HEK293 (cell line): ENCODE results near the gene GALT.

Source experiments
- FEZF1 ChIP-seq: fragments of 450-650 bp; formaldehyde crosslinking; IDR thresholded peaks from 2 replicates; pipeline ENCODE4 v1.5.1; 2016; ENCODE audit warnings: missing biosample characterization, missing genetic modification characterization
- GLI2 ChIP-seq: fragments of 450-650 bp; formaldehyde crosslinking; IDR thresholded peaks from 2 replicates; pipeline ENCODE4; 2017; ENCODE audit warnings: missing biosample characterization, missing genetic modification characterization, low read depth, borderline replicate concordance
- HOXC10 ChIP-seq: sonication (generic); formaldehyde crosslinking; IDR thresholded peaks from 2 replicates; pipeline ENCODE4 v1.8.1; 2023; ENCODE audit warnings: mild to moderate bottlenecking, missing genetic modification reagents
- OVOL3 ChIP-seq: fragments of 450-650 bp; formaldehyde crosslinking; IDR thresholded peaks from 2 replicates; pipeline ENCODE4 v1.5.1; 2016; ENCODE audit warnings: missing biosample characterization, missing genetic modification characterization
- WT1 ChIP-seq: fragments of 450-650 bp; formaldehyde crosslinking; IDR thresholded peaks from 2 replicates; pipeline ENCODE4 v1.5.1; 2016; ENCODE audit warnings: missing biosample characterization, missing genetic modification characterization
- ZNF133 ChIP-seq: fragments of 450-650 bp; formaldehyde crosslinking; IDR thresholded peaks from 2 replicates; pipeline ENCODE4 v1.5.1; 2016; ENCODE audit warnings: missing biosample characterization, missing genetic modification characterization
- ZNF184 ChIP-seq: fragments of 450-650 bp; IDR thresholded peaks from 2 replicates; pipeline ENCODE4 v1.5.1; 2018; ENCODE audit warnings: missing biosample characterization, mild to moderate bottlenecking, missing genetic modification characterization
- ZNF223 ChIP-seq: fragments of 450-650 bp; formaldehyde crosslinking; IDR thresholded peaks from 2 replicates; pipeline ENCODE4 v1.5.1; 2016; ENCODE audit warnings: missing biosample characterization, missing genetic modification characterization
- ZNF324 ChIP-seq: fragments of 450-650 bp; formaldehyde crosslinking; IDR thresholded peaks from 2 replicates; pipeline ENCODE4 v1.5.1; 2016; ENCODE audit warnings: missing biosample characterization, missing genetic modification characterization
- ZNF341 ChIP-seq: fragments of 450-650 bp; formaldehyde crosslinking; IDR thresholded peaks from 2 replicates; pipeline ENCODE4; 2016; ENCODE audit warnings: low read depth, missing biosample characterization, missing genetic modification characterization
- ZNF350 ChIP-seq: fragments of 450-650 bp; formaldehyde crosslinking; IDR thresholded peaks from 2 replicates; pipeline ENCODE4 v1.5.0; 2017; ENCODE audit warnings: missing biosample characterization, mild to moderate bottlenecking, missing genetic modification characterization
- ZNF529 ChIP-seq: fragments of 450-650 bp; formaldehyde crosslinking; IDR thresholded peaks from 2 replicates; pipeline ENCODE4 v1.5.1; 2017; ENCODE audit warnings: missing genetic modification characterization, missing biosample characterization; ENCODE audit not compliant: insufficient replicate concordance
- ZNF600 ChIP-seq: fragments of 450-650 bp; formaldehyde crosslinking; IDR thresholded peaks from 2 replicates; pipeline ENCODE4 v1.5.1; 2016; ENCODE audit warnings: missing biosample characterization, missing genetic modification characterization
- ZNF621 ChIP-seq: fragments of 450-650 bp; formaldehyde crosslinking; IDR thresholded peaks from 2 replicates; pipeline ENCODE4 v1.5.1; 2017; ENCODE audit warnings: missing biosample characterization, missing genetic modification characterization
- ZNF623 ChIP-seq: fragments of 450-650 bp; formaldehyde crosslinking; IDR thresholded peaks from 2 replicates; pipeline ENCODE4 v1.5.1; 2016; ENCODE audit warnings: missing biosample characterization, missing genetic modification characterization
- ZNF747 ChIP-seq: fragments of 450-650 bp; formaldehyde crosslinking; IDR thresholded peaks from 2 replicates; pipeline ENCODE4 v1.5.1; 2016; ENCODE audit warnings: missing biosample characterization, missing genetic modification characterization
- TF ChIP-seq, protein P1 (sequence below): fragments of 450-650 bp; formaldehyde crosslinking; IDR thresholded peaks from 2 replicates; pipeline ENCODE4 v1.5.1; 2016; ENCODE audit warnings: missing biosample characterization, missing genetic modification characterization, borderline replicate concordance
- TF ChIP-seq, protein P2 (sequence below): fragments of 450-650 bp; formaldehyde crosslinking; IDR thresholded peaks from 2 replicates; pipeline ENCODE4 v1.5.1; 2016; ENCODE audit warnings: missing biosample characterization, missing genetic modification characterization
- TF ChIP-seq, protein P3 (sequence below): fragments of 450-650 bp; formaldehyde crosslinking; IDR thresholded peaks from 2 replicates; pipeline ENCODE4 v1.5.1; 2016; ENCODE audit warnings: missing biosample characterization, missing genetic modification characterization
- TF ChIP-seq, protein P4 (sequence below): fragments of 450-650 bp; formaldehyde crosslinking; IDR thresholded peaks from 2 replicates; pipeline ENCODE4 v1.5.1; 2017; ENCODE audit warnings: missing biosample characterization, missing genetic modification characterization
- TF ChIP-seq, protein P5 (sequence below): fragments of 450-650 bp; IDR thresholded peaks from 2 replicates; pipeline ENCODE4 v1.5.1; 2018; ENCODE audit warnings: missing biosample characterization, missing genetic modification characterization
- TF ChIP-seq, protein P6 (sequence below): fragments of 450-650 bp; formaldehyde crosslinking; IDR thresholded peaks from 2 replicates; pipeline ENCODE4 v1.5.1; 2016; ENCODE audit warnings: missing biosample characterization, missing genetic modification characterization, low read depth
- TF ChIP-seq, protein P7 (sequence below): fragments of 450-650 bp; formaldehyde crosslinking; IDR thresholded peaks from 2 replicates; pipeline ENCODE4 v1.5.1; 2017; ENCODE audit warnings: missing biosample characterization, mild to moderate bottlenecking, missing genetic modification characterization, moderate library complexity

The GALT gene

DNA sequence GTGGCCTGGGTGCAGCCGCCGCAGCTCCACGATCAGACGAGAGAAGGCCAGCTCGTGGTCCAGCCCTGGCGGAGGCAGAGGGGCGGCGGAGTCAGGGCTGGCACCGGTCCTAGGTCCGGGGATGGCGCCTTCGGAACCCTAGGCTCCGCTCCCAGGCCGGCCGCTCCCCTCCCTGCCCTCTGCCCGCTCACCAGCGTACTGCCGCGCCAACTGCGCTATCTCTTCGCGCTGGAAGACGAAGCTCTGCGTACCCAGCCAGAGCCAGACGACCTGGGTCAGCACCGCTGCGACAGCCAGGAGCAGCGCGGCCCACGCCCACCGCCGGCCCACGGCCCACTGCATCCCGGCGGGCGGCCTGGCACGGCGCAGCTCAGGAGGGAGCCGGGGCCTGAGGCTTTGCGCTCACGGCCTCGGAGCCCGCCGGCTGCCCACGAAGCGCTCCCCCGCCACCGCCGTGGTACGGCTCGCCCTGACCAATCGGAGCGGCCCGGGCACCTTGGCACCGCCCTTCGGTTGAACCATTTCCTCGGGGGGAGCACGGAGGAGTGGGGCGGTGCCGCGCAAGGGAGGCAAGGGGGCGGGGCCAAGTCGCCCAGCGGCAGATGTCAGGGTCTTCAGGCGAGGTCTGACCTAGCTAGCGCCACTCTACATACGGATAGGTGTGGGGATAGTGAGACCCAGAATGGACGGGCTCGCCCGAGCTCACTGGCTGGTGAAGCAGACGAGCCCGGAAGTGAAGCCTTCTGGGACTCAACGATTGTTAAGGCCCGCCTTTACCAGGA, 8.9 kb upstream of the GALT start, which contains the start of gene SIGMAR1 (continued):
- TF ChIP-seq, protein P1, sequence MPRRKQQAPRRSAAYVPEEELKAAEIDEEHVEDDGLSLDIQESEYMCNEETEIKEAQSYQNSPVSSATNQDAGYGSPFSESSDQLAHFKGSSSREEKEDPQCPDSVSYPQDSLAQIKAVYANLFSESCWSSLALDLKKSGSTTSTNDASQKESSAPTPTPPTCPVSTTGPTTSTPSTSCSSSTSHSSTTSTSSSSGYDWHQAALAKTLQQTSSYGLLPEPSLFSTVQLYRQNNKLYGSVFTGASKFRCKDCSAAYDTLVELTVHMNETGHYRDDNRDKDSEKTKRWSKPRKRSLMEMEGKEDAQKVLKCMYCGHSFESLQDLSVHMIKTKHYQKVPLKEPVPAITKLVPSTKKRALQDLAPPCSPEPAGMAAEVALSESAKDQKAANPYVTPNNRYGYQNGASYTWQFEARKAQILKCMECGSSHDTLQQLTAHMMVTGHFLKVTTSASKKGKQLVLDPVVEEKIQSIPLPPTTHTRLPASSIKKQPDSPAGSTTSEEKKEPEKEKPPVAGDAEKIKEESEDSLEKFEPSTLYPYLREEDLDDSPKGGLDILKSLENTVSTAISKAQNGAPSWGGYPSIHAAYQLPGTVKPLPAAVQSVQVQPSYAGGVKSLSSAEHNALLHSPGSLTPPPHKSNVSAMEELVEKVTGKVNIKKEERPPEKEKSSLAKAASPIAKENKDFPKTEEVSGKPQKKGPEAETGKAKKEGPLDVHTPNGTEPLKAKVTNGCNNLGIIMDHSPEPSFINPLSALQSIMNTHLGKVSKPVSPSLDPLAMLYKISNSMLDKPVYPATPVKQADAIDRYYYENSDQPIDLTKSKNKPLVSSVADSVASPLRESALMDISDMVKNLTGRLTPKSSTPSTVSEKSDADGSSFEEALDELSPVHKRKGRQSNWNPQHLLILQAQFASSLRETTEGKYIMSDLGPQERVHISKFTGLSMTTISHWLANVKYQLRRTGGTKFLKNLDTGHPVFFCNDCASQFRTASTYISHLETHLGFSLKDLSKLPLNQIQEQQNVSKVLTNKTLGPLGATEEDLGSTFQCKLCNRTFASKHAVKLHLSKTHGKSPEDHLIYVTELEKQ, result no peak
- TF ChIP-seq ZNF223 (tag by site-specific recombination), result no peak
- TF ChIP-seq, protein P2, sequence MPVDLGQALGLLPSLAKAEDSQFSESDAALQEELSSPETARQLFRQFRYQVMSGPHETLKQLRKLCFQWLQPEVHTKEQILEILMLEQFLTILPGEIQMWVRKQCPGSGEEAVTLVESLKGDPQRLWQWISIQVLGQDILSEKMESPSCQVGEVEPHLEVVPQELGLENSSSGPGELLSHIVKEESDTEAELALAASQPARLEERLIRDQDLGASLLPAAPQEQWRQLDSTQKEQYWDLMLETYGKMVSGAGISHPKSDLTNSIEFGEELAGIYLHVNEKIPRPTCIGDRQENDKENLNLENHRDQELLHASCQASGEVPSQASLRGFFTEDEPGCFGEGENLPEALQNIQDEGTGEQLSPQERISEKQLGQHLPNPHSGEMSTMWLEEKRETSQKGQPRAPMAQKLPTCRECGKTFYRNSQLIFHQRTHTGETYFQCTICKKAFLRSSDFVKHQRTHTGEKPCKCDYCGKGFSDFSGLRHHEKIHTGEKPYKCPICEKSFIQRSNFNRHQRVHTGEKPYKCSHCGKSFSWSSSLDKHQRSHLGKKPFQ (tag by site-specific recombination), result no peak
- TF ChIP-seq FEZF1 (tag by site-specific recombination), result no peak
- peak; percentile 40; the same call in 1 of the 2 replicates for TF ChIP-seq ZNF600 (tag by site-specific recombination)
- TF ChIP-seq, protein P3, sequence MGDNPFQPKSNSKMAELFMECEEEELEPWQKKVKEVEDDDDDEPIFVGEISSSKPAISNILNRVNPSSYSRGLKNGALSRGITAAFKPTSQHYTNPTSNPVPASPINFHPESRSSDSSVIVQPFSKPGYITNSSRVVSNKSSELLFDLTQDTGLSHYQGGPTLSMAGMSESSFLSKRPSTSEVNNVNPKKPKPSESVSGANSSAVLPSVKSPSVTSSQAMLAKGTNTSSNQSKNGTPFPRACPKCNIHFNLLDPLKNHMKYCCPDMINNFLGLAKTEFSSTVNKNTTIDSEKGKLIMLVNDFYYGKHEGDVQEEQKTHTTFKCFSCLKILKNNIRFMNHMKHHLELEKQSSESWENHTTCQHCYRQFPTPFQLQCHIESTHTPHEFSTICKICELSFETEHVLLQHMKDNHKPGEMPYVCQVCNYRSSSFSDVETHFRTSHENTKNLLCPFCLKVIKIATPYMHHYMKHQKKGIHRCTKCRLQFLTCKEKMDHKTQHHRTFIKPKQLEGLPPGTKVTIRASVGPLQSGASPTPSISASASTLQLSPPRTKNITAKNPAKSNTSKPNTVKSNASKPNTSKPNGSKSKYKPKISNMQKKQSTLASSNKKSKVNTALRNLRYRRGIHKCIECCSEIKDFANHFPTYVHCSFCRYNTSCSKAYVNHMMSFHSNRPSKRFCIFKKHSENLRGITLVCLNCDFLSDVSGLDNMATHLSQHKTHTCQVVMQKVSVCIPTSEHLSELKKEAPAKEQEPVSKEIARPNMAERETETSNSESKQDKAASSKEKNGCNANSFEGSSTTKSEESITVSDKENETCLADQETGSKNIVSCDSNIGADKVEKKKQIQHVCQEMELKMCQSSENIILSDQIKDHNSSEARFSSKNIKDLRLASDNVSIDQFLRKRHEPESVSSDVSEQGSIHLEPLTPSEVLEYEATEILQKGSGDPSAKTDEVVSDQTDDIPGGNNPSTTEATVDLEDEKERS (tag by site-specific recombination), result no peak
- TF ChIP-seq, protein P4, sequence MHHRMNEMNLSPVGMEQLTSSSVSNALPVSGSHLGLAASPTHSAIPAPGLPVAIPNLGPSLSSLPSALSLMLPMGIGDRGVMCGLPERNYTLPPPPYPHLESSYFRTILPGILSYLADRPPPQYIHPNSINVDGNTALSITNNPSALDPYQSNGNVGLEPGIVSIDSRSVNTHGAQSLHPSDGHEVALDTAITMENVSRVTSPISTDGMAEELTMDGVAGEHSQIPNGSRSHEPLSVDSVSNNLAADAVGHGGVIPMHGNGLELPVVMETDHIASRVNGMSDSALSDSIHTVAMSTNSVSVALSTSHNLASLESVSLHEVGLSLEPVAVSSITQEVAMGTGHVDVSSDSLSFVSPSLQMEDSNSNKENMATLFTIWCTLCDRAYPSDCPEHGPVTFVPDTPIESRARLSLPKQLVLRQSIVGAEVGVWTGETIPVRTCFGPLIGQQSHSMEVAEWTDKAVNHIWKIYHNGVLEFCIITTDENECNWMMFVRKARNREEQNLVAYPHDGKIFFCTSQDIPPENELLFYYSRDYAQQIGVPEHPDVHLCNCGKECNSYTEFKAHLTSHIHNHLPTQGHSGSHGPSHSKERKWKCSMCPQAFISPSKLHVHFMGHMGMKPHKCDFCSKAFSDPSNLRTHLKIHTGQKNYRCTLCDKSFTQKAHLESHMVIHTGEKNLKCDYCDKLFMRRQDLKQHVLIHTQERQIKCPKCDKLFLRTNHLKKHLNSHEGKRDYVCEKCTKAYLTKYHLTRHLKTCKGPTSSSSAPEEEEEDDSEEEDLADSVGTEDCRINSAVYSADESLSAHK, result no peak
- no peak for TF ChIP-seq ZNF623 (tag by site-specific recombination)
- no peak for TF ChIP-seq ZNF133 (tag by site-specific recombination)
- no peak for TF ChIP-seq WT1
- no peak for TF ChIP-seq OVOL3
- TF ChIP-seq, protein P5, sequence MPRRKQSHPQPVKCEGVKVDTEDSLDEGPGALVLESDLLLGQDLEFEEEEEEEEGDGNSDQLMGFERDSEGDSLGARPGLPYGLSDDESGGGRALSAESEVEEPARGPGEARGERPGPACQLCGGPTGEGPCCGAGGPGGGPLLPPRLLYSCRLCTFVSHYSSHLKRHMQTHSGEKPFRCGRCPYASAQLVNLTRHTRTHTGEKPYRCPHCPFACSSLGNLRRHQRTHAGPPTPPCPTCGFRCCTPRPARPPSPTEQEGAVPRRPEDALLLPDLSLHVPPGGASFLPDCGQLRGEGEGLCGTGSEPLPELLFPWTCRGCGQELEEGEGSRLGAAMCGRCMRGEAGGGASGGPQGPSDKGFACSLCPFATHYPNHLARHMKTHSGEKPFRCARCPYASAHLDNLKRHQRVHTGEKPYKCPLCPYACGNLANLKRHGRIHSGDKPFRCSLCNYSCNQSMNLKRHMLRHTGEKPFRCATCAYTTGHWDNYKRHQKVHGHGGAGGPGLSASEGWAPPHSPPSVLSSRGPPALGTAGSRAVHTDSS (tag by site-specific recombination), result no peak; the same call in 1 of the 2 replicates
- TF ChIP-seq ZNF184, result no peak
- TF ChIP-seq, protein P6, sequence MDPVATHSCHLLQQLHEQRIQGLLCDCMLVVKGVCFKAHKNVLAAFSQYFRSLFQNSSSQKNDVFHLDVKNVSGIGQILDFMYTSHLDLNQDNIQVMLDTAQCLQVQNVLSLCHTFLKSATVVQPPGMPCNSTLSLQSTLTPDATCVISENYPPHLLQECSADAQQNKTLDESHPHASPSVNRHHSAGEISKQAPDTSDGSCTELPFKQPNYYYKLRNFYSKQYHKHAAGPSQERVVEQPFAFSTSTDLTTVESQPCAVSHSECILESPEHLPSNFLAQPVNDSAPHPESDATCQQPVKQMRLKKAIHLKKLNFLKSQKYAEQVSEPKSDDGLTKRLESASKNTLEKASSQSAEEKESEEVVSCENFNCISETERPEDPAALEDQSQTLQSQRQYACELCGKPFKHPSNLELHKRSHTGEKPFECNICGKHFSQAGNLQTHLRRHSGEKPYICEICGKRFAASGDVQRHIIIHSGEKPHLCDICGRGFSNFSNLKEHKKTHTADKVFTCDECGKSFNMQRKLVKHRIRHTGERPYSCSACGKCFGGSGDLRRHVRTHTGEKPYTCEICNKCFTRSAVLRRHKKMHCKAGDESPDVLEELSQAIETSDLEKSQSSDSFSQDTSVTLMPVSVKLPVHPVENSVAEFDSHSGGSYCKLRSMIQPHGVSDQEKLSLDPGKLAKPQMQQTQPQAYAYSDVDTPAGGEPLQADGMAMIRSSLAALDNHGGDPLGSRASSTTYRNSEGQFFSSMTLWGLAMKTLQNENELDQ, result no peak
- TF ChIP-seq, protein P7, sequence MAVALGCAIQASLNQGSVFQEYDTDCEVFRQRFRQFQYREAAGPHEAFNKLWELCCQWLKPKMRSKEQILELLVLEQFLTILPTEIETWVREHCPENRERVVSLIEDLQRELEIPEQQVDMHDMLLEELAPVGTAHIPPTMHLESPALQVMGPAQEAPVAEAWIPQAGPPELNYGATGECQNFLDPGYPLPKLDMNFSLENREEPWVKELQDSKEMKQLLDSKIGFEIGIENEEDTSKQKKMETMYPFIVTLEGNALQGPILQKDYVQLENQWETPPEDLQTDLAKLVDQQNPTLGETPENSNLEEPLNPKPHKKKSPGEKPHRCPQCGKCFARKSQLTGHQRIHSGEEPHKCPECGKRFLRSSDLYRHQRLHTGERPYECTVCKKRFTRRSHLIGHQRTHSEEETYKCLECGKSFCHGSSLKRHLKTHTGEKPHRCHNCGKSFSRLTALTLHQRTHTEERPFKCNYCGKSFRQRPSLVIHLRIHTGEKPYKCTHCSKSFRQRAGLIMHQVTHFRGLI, result no peak
- TF ChIP-seq ZNF350 (tag by site-specific recombination), result no peak
- TF ChIP-seq ZNF324 (tag by site-specific recombination), result no peak
- no peak for TF ChIP-seq ZNF529
- TF ChIP-seq ZNF341 (tag by site-specific recombination), result no peak
- no peak for TF ChIP-seq GLI2 (tag by site-specific recombination)
- no peak for TF ChIP-seq ZNF621 (tag by site-specific recombination)
- no peak for TF ChIP-seq ZNF747 (tag by site-specific recombination)
- TF ChIP-seq HOXC10, result 0 out of 2 replicates have a peak, but pooled peaks have one; percentile 86
